ENCODE data around the gene SULT2B1.

DNA sequence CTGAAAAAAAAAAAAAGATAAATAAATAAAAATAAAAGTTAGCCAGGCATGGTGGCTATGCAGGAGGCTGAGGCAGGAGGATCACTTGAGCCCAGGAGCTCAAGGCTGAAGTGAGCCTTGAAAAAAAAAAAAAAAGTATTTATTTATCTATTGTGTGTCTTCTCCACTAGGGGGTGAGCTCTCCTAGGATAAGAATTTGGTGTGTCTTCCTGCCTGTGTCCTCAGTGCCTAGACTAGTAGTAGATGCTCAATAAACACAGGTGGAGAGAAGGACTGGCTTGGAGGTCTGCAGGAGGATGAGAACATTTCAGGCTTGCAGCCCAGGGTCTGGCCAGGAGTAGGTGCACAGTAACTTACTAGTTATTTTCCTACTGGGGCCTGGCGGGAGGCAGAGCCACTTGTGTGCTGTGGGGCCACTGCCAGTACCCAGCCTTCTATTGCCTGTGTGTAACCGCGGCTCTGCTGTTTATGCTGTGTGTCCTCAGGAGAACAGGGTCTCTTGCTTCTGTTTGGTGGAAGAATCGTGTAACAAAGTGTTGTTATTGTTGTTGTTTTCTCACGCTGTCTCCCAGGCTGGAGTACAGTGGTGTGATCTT is 45.7 kb upstream of the SULT2B1 start:
- TF ChIP-seq POLR2A (IDR thresholded peaks at IDR 0.05; ENCODE audit: low read depth, low read length) (no peak), POLR2AphosphoS5 (IDR thresholded peaks at IDR 0.05; ENCODE audit: low read depth, low read length) (no peak), TAF1 (IDR thresholded peaks at IDR 0.05; ENCODE audit: borderline replicate concordance, low read depth, low read length) (no peak)
